NOMO-1 (cell line): ENCODE results near the gene GIT1.
A peak's percentile ranks its signal among the peaks of the same experiment; 100 is the strongest.

ENCODE experiments used
- DNase-seq, 2 experiments: peaks; one replicate each; lab custom pipeline; 2025; ENCODE audit not compliant: unreplicated experiment in 2 of 2; lab: John Stamatoyannopoulos, UW

GIT1 gene

GRCh38 chr17:29589524-29590410 is at the start of gene GIT1:
TSS of gene GIT1 (minus strand) at chr17:29589648. CDS start at chr17:29589378, 270 bp downstream.
- DNase-seq: peak; percentile 83 to 90

GRCh38 chr17:29633886-29634285 is 44.4 kb upstream of the GIT1 start:
- DNase-seq: no peak

DNA sequence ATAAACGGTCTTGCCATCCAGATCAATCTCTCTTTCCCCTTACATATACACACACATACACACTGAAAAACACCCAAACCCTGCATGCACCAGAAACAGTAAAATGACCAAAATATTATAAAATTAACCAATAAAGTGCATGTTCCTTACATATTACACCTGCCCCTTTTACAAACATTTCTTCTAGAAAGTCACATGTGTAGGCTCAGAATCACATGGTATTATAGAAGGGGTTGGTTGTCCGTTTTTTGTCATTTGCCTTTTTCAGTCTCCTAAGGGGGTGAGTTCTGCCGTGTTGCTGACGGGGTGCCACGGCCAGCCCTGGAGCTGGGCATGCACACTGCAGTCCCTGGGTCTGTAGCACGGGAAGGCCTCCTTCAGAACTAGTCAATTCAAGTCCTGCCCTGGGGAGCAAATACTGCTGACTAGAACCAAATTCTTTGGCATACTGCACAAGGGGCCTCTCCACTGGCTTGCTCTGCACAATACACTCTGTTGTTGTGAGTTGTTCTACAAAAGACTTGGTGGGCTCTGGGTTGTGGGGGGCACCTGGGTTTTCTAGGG is 41.3 kb upstream of the GIT1 start:
- no peak for DNase-seq

DNA sequence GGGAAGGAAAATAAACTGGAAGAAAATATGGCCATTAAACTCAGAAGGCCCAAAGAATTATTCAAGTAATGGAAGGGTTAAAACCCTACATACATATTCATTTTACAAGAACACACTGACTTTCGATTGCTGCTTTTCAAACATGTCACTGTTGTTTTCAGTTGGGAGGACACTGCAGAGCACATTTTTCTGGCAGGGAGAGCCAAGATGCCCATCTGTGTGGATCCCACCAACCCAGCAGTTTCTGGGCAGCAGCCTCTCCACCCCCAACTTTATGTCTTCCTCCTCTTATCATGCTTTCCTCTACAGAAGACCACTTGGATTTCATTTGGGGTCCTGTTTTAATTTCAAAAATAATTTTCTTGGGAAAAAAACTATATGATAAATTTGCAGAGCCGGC is 40.4 kb upstream of the GIT1 start:
- DNase-seq: no peak

DNA sequence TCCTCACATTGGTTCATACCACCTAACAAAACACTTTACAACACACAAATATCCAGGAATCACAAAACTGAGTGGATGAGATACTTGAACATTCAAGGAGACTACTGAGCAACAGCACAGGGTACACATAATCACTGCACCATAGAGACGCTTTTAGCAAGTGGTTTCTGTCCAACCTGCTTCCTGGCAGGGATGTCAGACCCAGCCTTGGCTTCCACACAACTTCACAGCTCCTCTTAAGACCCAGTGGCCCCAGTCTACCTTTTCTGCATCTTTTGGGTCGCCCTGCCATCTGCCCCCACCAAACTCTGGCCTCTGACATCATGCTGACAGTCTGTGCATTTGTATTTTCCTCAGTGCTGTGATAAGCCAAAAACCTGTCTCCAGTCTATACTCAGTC is 39.2 kb upstream of the GIT1 start:
- no peak for DNase-seq

GRCh38 chr17:29627951-29628350 is 38.5 kb upstream of the GIT1 start:
- no peak for DNase-seq

DNA sequence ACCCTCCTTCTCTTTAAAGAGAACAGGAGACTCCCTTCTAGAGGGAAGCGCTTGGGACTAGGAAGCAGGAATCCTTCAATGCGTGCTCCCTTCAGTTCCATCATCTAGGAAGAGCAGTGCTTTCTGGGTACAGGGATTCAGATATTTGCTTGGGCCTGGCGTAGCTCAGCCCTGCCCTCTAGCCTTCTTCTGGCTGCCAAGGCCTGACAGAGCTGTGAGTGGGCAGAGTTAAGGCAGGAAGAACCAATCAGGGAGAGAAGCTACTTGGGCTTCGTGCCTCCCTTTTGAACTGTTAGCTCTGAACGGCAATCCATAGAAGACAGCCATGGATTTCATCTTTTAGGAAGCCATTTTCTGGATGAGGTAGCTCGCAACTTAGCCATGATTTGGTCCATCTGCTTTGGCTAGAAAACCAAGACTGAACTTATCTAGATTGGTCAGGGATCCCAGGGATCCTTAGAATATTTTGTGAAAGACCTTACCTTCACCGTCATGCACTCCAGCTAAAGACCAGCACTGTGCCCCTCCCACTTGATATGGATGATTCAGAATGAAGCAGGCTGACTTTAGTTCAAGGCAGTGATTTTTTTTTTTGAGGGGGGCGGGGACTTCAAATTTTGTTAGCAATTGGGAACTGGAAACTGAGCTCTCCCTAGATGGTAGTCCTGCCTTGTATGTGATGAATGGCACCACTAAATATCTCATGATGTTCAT is 35.7 kb upstream of the GIT1 start:
- DNase-seq: no peak

DNA sequence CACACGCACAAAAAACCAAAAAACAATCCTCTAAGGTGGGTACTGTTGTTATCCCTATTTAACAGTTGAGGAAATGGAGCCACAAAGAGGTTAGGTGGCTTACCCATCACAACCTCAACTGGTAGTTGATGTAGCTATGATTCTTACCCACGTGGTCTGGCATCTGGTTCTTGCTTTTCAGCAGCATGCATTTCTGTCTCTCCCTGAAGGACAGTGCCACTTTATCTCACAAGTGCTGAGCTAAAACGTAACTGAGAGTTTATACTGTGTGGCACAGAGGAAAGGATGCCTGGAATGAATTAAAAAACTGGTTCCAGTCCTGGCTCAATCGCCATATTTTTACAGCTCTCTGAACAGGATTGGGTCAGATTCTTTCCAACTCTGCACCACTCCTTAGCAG is 35.1 kb upstream of the GIT1 start:
- DNase-seq: no peak

GRCh38 chr17:29623283-29623647 is 33.8 kb upstream of the GIT1 start:
- DNase-seq: no peak

GRCh38 chr17:29622337-29623282 is 33.2 kb upstream of the GIT1 start, which contains the start of gene CORO6:
TSS of gene CORO6 (minus strand) at chr17:29622912. CDS start at chr17:29621421, 1,491 bp downstream.
- DNase-seq: peak; percentile 24 to 25

DNA sequence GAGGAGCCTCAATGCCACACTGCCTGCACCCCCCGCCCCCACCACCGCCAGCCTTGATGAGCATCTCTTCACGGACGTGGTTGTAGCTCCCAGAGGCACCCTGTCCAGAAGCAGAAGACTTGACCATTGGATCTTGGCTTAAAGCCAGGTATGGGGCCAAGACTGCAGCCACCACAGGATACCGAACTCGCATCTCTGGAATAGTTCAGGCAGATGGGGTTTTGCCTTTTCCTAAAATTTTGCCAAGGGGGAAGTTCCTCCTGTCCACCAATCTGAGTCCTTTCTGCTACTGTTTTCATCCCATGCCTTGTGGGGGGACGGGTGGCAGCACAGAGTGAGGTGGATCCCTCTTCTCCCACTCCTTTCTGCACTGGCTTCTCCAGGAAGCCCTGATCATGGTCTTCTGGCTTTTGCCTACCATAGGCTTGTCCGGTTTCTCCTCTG is 32.3 kb upstream of the GIT1 start:
- DNase-seq: no peak

GRCh38 chr17:29620779-29621500 is 31.5 kb upstream of the GIT1 start:
- DNase-seq: no peak

DNA sequence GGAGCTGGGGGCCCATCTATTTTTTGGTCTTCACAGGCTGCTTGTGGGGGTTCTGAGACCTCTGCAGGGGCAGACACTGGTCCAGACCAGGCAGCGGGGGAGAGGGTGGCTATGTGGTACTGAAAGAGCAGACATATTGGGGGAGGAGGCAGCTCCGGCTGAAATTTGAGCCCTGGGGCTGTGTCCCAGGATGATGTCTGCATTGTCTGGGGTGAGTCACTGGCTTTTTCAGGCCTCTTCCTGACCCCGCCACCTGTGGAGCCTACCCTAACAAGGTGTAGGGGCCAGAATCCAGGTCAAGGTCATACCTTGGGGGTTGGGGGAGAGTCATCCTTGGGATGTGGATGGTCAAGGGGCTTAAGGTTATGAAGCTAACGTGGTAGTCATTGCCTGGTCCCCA is 30.8 kb upstream of the GIT1 start:
- DNase-seq: no peak

DNA sequence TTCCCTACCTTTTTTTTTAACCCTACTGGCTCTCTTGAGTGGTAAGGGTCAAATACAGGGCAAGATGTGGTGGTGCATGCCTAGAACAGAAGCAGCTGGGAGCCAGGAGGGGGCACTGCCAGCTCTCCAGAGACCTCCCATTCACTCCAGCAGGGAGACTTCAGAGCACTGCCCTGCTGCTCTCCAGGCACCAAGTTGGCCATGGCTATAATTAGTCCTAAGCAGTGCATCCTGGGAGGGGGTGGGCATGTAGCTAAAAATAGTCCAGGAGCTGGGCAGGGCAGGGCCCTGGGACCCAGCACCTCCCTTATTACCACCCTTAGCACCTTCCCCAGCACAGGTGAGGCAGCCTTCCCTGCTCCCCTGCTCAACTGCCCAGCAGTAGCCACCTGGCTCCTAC is 29.8 kb upstream of the GIT1 start:
- DNase-seq: no peak

- DNase-seq: no peak
Measured at GRCh38 chr17:29618272-29619065, 29.0 kb upstream of the GIT1 start.

DNA sequence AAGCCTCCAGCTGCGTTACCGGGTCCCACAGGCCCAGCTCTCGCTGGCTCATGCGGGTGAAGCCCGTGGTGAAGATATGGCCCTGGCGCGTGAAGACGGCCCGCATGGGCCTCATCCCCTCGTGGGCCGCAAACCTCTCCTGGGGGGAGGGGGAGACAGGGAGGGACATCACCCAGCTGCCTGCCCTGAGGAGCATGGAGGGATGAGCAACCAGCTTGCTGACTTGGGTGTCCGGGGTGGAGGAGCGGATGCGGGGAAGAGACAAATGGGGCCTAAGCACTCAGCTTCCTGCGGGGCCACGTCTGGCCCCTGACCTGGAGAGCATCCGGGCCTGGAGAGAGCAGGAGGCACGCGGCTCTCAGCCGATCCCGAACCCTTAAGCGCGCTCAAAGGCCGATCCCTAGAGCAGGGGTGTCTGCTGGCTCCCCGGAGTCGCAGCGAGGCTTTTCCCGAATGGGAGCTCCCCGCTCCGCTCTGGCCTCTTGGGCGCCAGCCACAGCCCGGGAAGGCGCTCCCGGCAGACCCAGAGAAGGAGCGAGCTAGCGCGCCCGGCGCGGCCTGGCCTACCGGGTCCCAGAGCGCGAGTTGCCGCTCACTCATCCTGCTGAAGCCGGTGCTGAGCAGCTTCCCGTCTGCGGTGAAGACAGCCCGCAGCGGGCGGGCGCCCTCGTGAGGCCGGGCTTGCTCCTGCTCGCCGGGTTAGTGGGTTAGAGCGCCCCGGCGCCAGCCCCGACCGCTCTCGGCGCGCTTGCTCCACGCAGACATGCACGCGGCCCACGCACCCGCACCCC is 28.2 kb upstream of the GIT1 start:
- DNase-seq: peak; percentile 74 to 80

GRCh38 chr17:29617125-29617480 is 27.7 kb upstream of the GIT1 start:
- DNase-seq: peak; percentile 83 to 87

DNA sequence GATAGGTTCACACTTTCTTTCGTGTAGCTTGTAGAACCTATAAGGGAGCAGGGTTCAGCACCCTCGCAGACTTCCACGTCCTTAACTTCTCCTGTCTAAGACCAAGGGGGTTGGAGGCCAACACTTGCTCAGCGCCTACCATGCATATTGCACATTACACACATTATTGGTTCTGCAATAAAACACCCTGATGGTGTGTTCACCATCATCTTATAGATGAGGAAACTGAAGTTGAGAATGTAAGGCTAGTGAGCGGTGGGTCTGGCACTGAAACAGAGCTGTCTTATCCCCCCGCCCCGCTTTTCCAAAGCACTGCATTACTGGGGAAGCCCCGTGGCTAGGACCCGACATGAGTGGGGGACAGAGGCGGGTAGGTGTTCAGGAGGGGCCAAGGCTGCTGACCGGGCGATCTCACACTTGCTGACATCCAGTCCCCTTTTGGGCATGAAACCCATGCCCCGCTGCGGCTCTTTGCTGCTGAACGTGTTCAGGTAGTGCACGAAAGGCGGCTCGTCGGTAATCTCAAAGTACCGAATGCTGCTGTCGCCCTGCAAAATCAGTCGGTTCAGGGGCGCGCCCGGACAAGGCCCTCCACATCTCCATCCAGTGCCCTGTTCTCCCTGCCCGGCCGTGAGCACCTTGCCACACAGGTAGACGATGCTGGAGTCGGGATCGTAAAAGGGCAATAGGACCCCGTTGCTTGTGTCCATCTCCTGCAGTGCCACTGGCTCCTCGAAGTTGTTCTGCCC is 27.0 kb upstream of the GIT1 start:
- DNase-seq: no peak
